Medulla oblongata (tissue), 1 donor: ENCODE results near the gene SLC7A6.
"Not testable (repeated sequence)": the region's sequence is repeated elsewhere in the genome, so short reads cannot be mapped to it uniquely, and the experiment has no call there.

Source experiments
- DNase-seq: peaks from one replicate; pipeline ENCODE4 v3.0.0-alpha.2; 2015; ENCODE audit errors: extremely low spot score

The SLC7A6 gene

DNA sequence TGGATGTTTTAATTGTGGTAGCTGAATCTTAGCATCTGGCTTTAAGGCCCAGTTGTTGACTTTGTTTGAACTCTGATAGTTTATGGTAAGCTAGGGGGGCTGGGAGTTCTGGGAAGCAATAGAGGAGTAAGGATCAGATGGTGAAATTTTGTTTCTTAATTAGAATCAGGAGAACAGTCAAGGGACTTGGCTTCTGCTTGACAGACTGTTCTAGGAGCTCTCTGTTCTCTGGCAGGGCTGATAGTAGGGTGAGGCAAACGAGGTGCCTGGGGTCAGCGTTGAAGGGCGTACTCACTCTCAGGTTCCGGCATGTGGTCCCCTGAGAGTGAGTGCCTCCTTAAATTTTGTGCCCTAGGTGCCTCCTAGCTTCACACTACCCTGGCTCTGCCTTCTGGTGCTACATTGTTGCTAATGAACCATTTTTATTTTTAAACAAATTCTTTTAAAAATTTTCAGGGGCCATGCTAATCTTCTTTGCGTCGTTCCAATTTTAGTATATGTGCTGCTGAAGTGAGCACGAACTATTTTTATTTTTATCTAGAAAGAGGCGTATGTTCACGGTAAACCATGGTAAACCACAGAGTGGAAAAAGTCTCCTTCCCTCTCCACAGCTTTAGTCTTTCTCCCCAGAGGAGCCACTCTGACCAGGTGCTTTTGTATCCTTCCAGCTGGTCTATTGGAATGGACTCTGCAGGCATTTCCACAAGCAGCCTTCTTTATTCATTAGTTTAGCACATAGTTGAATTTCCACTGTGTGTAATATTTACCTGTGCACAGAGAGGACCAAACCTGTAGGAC lies 19.7 kb downstream of the SLC7A6 start:
- no peak for DNase-seq

DNA sequence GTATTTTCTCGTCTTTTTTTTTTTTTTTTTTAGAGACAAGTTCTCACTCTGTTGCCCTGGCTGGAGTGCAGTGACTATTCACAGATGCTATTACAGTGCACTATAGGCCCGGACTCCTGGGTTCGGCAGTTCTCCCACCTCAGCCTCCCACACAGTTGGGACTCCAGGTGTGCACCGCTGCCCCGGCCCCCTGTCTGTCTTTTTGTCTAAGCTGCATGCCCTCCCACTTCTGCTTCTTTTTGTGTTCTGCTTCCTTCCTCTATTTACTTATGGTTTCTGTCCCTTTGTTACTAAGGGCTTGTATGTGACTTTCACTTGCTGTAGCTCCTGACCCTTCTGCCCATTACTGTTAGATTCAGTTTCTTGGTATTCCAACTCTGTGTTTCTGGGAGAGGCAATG lies 20.5 kb downstream of the SLC7A6 start:
- DNase-seq, result peak; percentile 52

DNA sequence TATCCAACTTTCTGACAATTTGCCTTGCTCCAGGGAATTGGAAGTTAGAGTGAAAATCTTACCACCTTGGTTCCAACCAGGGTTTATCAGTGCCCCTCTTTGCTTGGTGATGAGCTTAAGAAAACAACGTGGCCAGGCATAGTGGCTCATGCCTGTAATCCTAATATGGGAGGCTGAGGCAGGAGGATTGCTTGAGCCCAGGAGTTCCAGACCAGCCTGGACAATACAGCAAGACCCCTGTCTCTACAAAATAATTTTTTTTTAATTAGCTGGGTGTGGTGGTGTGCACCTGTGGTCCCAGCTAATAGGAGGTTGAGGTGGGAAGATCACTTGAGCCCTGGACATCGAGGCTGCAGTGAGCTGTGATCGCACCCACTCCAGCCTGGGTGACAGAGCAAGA lies 21.4 kb downstream of the SLC7A6 start:
- no peak for DNase-seq

DNA sequence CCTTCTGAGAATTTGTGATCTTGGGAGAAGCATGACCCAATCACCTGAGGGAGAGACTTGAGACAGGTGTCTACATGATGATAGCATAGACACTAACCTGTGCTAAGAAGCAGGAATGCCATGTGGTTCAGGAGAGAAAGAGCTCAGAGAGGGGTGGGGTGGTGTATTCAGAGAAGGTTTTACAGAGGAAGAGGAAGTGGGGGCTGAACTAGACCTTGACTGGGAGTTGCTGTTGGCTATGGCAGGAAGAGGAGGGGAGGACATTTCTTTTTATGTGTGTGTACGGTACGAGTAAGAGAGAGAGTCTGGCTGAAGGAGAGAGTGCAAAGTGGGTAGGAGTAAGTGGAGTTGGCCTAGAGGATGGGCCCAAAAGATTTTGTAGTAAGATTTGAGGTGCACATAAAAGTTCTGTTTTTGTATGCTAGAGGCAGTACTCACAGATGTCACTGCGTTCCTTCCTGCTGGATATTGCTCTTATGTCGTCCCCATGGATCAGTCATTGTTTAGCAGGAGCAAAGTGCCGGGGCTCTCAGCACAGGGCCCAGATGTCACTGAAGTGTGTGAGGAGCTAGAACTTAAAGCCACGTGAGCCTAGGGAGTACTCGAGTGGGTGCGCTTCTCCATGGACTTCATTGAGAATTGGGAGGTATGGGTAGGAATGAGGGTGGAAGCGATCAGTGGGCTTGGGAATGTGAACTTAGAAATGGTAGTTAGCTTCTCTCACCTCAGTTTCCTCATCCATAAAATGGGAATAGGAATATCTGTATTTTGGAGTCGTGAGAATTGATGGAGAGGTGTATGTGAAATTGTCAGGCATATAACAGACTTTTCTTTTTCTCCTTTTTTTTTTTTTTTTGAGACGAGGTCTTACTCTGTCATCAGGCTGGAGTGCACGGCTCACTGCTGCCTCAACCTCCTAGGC lies 22.1 kb downstream of the SLC7A6 start:
- DNase-seq, result peak; percentile 36

DNA sequence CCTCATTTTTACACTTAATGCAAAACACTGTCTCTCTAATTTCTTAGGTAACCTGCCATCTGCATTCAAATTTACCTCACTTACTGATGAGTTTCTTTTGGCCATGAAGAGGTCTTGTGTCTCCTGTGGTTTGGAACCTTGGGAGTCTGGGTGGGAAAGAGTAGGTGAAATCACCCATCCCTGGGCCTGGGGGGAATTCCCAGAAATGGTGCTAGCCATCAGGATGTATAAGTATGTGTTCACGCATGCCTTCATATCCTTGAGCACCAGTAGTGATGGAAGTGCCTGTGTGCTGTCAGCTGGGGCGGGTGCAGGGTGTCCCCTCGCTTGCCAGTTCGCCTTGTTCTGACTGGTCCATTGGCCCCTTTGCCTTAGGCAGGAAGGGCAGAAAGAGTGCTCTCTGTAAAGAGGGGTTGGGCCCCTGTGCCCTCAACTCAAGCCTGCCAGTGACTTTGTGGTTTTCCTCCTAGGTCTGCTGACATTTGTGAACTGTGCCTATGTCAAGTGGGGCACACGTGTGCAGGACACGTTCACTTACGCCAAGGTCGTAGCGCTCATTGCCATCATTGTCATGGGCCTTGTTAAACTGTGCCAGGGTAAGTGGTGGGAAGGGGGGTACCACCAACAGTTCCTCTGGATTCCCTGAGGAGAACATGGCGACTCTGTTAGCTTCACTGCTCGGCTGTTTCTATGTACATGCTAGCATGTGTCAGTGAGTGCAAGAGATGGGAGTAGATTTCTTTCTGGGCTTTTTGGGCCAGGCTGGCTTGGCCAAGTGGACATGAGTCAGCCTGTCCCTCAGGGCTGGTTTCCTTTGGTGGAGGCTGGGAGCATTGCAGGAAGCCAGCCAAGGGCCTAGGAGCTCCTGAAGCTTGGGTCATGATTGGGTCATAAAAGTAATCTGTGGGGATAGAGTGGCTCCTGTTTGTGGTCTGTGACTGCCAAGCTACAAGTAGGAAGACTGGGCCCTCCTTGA lies 23.2 kb downstream of the SLC7A6 start:
- DNase-seq, result no peak

DNA sequence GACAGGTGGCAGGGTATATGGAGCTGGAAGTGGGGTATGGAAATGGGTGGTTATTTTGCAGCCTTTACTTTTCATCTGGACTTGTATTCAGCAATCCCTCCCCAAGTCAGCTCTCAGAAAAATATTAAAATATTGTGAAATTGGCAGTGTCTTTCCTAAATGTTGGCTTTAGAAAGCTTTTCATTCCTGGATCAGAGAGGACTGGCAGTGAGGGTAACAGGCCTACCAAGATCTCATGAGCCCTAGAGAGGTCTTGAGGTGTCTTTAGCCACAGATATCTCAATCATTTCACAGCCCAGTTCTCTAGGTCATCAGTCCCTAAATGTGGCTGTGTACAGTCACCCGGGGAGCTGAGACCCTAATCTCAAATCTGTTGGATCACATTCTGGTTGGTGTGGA lies 23.9 kb downstream of the SLC7A6 start:
- no peak for DNase-seq

DNA sequence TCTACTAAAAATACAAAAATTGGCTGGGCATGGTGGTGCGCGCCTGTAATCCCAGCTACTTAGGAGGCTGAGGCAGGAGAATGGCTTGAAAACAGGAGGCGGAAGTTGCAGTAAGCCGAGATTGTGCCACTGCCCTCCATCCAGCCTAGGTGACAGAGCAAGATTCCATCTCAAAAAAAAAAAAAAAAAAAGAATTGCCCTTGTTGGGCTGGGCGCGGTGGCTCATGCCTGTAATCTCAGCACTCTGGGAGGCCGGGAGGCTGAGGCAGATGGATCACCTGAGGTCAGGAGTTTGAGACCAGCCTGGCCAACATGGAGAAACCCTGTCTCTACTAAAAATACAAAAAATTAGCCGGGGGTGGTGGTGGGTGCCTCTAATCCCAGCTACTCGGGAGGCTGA lies 24.5 kb downstream of the SLC7A6 start:
- not testable (repeated sequence) for DNase-seq

DNA sequence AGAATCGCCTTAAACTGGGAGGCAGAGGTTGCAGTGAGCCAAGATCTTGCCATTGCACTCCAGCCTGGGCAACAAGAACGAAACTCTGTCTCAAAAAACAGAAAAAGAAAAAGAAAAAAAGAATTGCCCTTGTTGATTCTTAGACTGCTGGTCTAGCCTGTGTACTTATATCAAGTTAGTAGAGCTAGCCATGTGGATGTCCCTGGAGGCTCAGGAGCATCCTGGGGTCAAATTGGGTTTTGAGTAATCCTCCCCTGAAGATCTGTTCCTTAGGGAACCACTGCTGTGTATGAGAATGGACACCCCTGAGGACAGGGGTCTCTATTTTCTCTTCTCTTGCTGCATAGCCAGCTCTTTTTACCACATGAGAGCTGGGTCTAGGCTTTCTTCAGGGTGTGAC lies 24.9 kb downstream of the SLC7A6 start:
- no peak for DNase-seq

DNA sequence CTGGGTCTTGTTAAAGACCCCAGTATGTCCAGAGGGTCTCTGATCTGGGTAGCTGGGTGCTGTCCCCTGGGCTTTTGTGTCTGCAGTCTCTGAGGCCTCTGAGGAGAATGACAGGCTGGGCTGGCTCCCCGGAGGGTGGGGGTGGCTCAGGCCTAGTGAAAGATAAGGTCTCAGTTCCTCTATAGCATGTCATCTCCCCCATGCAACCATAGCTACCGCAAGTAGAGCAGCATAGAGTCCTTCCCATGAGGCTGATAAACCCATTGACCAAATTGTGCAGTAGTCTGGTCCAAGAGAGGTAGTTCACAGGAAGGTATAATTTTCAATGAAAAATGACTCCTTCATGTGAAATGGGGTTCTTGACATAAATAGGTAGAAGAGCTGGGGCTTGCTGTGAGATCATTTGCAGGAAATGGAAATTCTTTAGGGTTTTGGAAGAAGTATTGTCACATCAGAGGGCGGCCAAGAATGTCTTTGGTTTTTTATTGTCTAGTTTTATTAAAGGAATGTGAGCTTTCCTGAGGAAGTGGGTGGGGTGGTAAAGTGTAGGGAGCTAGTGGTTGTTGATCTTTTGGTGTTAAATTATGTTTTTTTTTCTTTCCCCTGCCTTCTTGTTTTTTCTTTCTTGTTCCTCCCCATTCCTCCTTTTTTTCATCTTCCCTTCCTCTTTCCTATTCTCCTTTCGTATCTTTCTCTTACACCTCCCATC lies 25.4 kb downstream of the SLC7A6 start:
- DNase-seq, result peak; percentile 30

DNA sequence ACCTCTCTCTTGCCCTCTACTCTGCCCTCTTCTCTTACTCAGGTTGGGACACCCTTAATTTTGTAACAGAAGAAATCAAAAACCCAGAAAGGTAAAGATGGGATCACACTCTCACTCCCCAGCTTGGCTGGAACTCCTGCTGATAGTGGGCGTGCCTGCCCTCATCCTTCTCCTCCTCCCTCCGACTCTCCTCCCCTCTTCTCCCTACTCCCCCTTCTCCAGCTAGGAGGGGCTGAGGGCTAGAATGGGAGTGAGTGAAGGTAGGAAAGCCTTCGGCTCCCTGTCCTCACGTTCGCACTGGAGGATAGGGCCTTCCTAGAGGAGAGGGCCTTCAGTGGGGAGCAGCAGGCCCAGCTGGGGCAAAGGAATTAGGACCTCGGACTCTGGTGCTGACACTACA lies 26.1 kb downstream of the SLC7A6 start:
- DNase-seq, result no peak

DNA sequence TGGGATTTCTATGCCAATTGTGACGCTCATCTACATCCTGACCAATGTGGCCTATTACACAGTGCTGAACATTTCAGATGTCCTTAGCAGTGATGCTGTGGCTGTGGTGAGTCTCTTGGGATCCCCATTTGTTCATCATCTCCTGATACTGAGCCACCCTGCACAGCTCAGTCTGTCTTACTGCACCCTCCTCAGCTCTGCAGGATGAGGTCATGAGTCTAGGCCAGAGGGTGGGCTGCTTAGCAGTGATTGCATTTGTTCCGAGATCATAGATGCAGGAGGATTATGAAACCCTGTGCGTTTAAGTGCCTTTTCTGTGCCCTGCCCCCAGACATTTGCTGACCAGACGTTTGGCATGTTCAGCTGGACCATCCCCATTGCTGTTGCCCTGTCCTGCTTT lies 26.9 kb downstream of the SLC7A6 start:
- DNase-seq, result no peak

DNA sequence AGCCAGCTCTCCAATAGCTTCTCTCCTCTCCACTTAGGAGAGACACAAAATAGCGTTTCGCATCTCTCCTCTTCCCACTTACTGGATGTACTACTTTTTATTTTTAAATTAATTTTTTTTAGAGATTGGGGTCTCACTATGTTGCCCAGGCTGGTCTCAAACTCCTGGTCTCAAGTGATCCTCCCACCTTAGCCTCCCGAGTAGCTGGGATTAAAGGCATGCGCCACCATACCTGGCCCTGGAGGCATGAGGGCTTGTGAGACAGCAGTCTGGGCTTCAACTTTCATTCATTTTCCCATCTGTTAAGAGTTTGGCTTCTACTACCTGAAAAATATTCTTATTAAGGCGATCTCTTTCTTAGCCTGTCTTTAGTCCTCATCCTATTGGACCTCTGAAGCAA lies 28.1 kb downstream of the SLC7A6 start:
- DNase-seq, result no peak

DNA sequence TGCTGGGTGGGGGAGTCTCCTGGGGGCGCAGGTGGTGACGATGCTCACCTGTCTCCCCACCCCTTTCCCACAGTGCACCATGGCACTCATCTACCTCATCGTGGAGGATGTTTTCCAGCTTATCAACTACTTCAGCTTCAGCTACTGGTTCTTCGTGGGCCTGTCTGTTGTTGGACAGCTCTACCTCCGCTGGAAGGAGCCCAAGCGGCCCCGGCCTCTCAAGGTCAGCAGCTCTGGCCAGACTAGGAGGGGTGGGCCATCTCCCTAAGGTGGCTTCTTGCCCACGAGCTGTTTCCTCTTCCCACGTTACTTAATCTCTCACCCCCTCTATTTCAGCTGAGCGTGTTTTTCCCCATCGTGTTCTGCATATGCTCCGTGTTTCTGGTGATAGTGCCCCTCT lies 32.0 kb downstream of the SLC7A6 start:
- no peak for DNase-seq

DNA sequence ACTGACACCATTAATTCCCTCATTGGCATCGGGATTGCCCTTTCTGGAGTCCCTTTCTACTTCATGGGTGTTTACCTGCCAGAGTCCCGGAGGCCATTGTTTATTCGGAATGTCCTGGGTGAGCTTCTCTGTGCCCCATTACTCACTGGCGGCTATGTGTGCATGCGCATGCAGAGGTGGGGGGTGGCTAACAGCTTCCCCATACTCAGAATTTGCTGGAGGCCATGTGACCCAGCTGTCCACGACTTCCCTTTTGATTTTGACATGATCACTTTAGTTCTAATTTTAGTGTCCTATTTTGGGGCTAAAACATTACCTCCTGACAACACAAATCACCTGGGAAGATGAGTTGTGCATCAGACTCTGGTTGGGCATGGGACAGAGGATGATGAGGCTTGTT lies 32.4 kb downstream of the SLC7A6 start:
- DNase-seq, result peak; percentile 28

DNA sequence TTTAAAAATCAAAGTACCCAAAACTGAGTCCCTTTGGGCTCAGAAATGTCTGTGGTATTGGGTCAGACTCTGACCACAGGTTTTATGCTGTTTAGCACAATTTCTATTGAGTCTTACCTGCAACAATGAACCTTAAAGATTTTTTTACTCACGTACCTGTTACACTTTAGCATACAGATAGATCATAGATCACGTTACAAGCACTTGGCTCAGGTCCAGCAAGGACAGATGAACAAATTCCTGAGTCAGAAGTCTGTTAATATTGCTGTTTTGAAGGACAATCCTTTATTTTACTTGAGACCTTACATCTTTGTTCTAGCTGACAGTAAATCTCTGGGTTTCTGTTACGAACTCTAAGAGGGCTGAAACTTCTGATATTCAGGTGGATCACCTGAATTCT lies 33.6 kb downstream of the SLC7A6 start:
- DNase-seq, result no peak

DNA sequence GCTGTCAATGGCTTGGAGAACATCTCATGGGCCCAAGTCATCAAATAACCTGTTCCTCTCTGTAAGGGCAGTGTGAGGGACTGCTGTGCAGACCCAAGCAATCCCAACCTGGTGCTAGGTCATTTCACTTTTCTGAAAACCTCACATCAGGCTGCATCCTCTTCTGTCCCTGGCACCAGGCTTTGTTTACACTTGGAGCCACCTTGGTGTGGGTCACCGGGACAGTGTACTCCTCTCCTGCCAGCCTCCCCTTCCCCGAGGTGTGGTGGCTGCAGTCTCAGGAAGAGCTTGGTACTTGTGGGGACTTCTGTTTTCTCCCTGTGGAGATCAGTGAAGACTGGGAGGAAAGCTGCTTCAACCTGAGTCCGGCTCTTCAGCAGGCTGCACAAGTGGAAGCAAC lies 34.0 kb downstream of the SLC7A6 start:
- DNase-seq, result no peak

DNA sequence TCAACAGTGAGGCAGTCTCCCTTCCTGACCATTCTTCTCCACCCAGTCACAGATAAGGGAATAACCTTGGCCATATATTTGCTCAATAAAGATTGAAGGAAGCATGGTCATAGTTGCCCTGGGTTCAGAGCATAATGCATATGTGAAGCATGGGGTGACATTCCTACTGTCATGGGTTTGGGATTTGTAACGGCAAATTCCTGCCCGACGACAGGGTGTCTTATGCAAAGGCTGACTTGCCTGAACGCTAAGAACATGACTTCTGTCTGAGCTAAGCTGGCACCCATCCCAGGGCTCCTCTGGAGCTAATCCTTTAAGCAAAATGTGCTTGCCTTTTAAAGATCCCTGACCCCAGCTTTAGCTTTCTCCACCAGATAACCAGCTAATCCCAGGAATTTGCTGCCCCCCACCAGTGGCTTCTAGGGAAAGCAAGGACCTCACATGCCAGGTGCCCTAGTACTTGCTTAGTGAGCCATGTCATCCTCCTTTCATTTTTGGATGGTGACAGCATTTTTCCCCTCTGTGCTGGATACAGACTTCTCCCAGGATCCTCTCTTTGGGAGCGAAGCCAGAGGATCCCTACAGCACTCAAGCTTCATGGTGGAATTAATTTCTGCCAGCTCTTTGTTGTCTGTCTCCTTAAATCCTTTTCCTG lies 34.7 kb downstream of the SLC7A6 start:
- DNase-seq, result peak; percentile 49

DNA sequence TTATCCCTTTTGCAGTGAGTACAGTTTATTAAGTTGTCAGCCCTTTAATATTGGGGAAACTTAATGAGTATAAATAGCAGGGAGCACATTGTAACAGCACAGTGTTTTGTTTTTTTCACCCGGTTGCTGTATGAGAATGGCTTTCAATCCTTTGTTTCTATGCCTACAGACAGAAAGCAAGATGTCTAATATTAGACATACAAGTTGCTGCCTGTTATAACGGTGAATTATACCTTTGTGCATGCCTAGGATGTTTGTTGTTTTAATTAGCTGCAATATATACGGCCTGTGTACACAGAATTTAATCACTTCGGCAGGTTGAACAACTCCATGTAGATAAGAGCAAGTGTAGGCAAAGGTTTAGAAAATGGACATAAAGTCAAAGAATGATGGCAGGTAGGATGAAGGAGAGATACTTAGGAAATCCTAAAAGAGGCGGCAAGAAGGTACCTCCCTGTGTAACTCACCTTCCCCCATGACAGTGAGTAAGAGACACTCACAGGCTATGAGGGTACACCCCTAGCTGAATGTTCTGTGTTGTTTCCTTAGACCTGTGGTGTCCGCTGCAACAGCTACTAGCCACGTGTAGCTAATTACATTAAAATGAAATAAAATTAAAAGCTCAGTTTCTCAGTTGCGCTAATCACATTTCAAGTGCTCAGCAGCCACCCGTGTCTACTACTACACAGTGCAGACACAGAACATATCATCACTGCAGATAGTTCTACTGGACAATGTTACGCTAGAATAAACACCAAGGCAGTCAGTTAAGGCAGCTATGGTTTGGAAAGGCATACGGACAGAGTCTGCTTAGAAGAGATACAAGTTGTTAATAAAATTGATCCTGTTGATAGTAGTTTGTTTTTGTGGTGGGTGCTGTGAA lies 35.5 kb downstream of the SLC7A6 start:
- DNase-seq, result no peak

DNA sequence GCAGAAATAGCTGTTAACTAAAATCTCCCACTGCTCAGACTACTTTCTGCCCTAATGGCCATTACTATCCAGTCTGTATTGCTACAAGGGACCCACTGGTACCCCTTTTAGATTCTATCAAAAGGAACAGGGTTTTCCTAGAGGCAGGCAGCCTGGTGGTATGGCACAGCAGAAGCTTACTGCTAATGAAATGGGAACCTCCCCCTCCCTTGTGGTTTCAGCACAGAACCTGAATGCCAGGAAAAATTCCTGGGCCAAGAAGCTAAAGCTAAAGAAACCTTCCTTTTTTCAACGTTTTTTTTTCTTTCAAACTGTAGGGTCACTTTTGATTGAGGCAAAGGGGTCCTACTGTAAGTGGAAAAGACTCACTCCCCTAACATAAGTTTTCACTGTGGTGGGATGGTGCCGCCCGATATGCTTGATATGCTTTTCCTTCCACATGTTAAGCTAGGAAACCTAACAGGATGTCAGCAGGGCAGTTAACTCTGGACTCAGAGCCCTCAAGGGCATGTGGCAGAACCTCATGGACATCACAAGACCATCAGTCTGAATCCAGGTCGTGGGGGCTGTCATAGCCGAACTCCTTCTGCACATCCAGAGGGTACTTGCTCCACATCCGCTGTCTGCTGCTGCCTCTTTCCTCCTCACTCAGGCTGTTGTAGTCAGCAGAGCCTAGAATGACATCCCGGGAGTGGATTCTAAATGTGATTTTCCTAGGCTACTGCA lies 36.6 kb downstream of the SLC7A6 start:
- DNase-seq, result no peak
